Measurements from ENCODE around the gene COL24A1. TPM values are rescaled to one million over a fixed set of nuclear protein-coding genes. Genes with fewer than 3 reads are reported as not detected.

The COL24A1 gene
- total RNA-seq, 1 experiment from 2014 or later, result 0.35 TPM

DNA sequence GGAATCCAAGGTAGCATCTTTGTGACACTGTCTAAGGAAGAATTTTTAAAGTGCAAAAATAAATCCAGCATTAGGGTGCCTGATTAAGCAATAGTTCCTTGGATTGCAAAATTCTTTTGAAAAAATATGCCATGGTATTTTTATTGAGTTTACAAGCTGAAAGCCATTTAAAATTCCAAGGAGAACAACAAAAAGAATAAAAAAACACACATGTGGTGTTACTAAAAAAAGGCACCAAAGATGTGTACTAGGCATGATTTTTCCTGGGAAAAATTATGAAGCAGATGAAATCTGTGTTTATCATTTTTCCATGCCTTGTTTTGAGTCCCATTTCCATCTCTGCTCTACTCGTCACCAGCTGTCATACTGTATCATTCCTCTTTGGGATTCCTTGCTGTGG lies 291.4 kb downstream of the COL24A1 start:
- TF ChIP-seq CTCF (conservative IDR thresholded peaks at IDR 0.05), result no peak
- Histone ChIP-seq H2BK15ac (ENCODE audit: low read depth, low read length) (no peak overlapping the region), H2BK5ac (ENCODE audit: insufficient read length, low read length) (no peak overlapping the region), H3K79me2 (ENCODE audit: insufficient read depth, low read length) (no peaks in the 10 kb centered on the region), H3K79me1 (ENCODE audit: insufficient read depth, low read depth, low read length, poor library complexity, severe bottlenecking) (no peaks in the 10 kb centered on the region), H3K9me3 (ENCODE audit: control insufficient read depth, low read depth, low read length) (no peaks in the 10 kb centered on the region), H2AK5ac (ENCODE audit: insufficient read length, low read length) (no peak overlapping the region), H3K27me3 (ENCODE audit: insufficient read depth, low read length) (no peaks in the 10 kb centered on the region), H2AFZ (ENCODE audit: low read length) (no peak overlapping the region), H3K4me1 (ENCODE audit: insufficient read depth, low read length) (no peaks in the 10 kb centered on the region), H3K23ac (ENCODE audit: insufficient read length, low read depth, low read length) (no peak overlapping the region), H3K9ac (ENCODE audit: extremely low read depth, insufficient read length, low read length) (no peak overlapping the region), H3K23me2 (ENCODE audit: insufficient read length, low read depth, low read length, poor library complexity, severe bottlenecking) (no peaks in the 10 kb centered on the region), H3K56ac (ENCODE audit: insufficient read length, low read depth, low read length) (no peak overlapping the region), H4K8ac (replicated peaks; ENCODE audit: insufficient read length, low read depth, low read length) (no peak overlapping the region), H4K91ac (ENCODE audit: insufficient read length, low read depth, low read length) (no peak overlapping the region), H3K27ac (ENCODE audit: insufficient read length, low read depth, low read length) (no peak overlapping the region), H3K18ac (ENCODE audit: insufficient read length, low read depth, low read length) (no peak overlapping the region), H3K4me2 (ENCODE audit: insufficient read depth, insufficient read length, low read length) (no peak overlapping the region), H2BK20ac (ENCODE audit: low read depth, low read length, poor library complexity, severe bottlenecking) (no peak overlapping the region), H4K20me1 (ENCODE audit: control insufficient read depth, insufficient read depth, insufficient read length) (no peaks in the 10 kb centered on the region), H3K14ac (ENCODE audit: insufficient read depth, low read length) (no peak overlapping the region), H2BK120ac (ENCODE audit: low read depth, low read length, poor library complexity, severe bottlenecking) (no peak overlapping the region), H3K4ac (ENCODE audit: low read depth, low read length) (no peak overlapping the region), H2BK12ac (ENCODE audit: insufficient read length, low read depth, low read length) (no peak overlapping the region), H4K5ac (ENCODE audit: insufficient read length, low read depth, low read length) (no peak overlapping the region), H3T11ph (ENCODE audit: low read length) (no peak overlapping the region)
- Mint-ChIP-seq H3K4me3 (no peak overlapping the region), H3K4me1 (no peaks in the 10 kb centered on the region), H3K36me3 (ENCODE audit: insufficient read depth in 1 of 3, low read depth in 3 of 3) (no peaks in the 10 kb centered on the region; a peak in 1 of 7 replicates), H3K9me3 (no peaks in the 10 kb centered on the region), H3K27ac (no peak overlapping the region), H3K27me3 (ENCODE audit: low read depth) (no peaks in the 10 kb centered on the region; the same call in 1 of the 2 replicates)
- no CpG with 5 or more reads among the region's 1 CpG for WGBS (ENCODE audit: extremely low coverage, insufficient read length, low lambda C conversion rate)
- no peak for DNase-seq
